ENCODE results near the gene BCL2L12.

BCL2L12 gene

DNA sequence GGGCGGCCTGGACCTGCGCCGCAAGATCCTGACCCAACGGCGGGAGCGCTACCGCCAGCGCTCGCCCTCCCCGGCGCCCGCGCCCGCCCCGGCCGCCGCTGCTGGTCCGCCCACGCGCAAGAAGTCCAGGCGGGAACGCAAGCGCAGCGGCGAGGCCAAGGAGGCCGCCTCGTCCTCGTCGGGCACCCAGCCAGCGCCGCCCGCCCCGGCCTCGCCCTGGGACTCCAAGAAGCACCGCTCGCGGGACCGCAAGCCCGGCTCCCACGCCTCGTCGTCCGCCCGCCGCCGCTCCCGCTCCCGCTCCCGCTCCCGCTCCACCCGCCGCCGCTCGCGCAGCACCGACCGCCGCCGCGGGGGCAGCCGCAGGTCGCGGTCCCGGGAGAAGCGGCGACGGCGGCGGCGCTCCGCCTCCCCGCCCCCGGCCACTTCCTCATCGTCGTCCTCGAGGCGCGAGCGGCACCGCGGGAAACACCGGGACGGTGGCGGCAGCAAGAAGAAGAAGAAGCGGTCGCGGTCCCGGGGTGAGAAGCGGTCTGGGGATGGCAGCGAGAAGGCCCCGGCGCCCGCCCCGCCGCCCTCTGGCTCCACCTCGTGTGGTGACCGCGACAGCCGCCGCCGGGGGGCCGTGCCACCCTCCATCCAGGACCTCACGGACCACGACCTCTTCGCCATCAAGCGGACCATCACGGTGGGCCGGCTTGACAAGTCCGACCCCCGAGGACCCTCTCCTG, 13.7 kb upstream of the BCL2L12 start:
- Histone ChIP-seq H3K27me3 (replicated peaks; ENCODE audit: insufficient read depth, low read length) (no peaks in the 10 kb centered on the region), H2AFZ (ENCODE audit: low read length) (no peak overlapping the region)
- DNase-seq: no peak

DNA sequence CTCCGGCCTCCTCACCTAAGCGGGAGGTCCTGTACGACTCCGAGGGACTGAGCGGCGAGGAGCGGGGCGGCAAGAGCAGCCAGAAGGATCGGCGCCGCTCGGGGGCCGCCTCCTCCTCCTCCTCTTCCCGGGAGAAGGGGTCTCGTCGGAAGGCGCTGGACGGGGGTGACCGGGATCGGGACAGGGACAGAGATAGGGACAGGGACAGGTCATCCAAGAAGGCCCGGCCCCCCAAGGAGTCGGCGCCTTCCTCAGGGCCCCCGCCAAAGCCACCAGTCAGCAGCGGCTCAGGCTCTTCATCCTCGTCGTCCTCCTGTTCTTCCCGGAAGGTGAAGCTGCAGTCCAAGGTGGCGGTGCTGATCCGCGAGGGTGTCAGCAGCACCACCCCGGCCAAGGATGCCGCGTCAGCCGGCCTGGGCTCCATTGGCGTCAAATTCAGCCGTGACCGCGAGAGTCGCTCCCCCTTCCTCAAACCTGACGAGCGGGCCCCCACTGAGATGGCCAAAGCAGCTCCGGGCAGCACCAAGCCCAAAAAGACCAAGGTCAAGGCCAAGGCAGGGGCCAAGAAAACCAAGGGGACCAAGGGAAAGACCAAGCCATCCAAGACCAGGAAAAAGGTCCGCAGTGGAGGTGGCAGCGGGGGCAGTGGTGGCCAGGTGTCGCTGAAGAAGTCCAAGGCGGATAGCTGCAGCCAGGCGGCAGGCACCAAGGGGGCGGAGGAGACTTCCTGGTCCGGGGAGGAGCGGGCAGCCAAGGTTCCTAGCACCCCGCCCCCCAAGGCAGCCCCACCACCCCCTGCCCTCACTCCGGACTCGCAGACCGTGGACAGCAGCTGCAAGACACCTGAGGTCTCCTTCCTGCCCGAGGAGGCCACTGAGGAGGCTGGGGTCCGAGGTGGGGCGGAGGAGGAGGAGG, 12.9 kb upstream of the BCL2L12 start:
- no peak for DNase-seq
- Histone ChIP-seq H3K79me2 (ENCODE audit: low read length) (peaks cover 20% of the 10 kb centered on the region), H3K9ac (ENCODE audit: low read length) (no peak overlapping the region), H3K9me3 (replicated peaks; ENCODE audit: insufficient read depth, low read length) (no peaks in the 10 kb centered on the region), H3K36me3 (replicated peaks; ENCODE audit: insufficient read depth, low read length) (no peaks in the 10 kb centered on the region; the same call in 1 of the 2 replicates), H2AFZ (ENCODE audit: low read length) (no peak overlapping the region), H3F3A (ENCODE audit: insufficient read depth, low read length) (no peaks in the 10 kb centered on the region), H3K4me1 (ENCODE audit: low read length) (no peaks in the 10 kb centered on the region), H3K27ac (ENCODE audit: low read length) (no peak overlapping the region), H3K9me2 (replicated peaks; ENCODE audit: insufficient read depth, low read length) (no peaks in the 10 kb centered on the region), H4K20me1 (ENCODE audit: insufficient read depth, low read length) (no peaks in the 10 kb centered on the region), H3K4me2 (ENCODE audit: low read depth, low read length) (no peak overlapping the region), H3K27me3 (replicated peaks; ENCODE audit: insufficient read depth, low read length) (no peaks in the 10 kb centered on the region), H3K4me3 (ENCODE audit: low read length) (no peak overlapping the region)
- no peak for TF ChIP-seq EZH2phosphoT487 (IDR thresholded peaks at IDR 0.05; ENCODE audit: low read length)
- TF ChIP-seq, protein P1, sequence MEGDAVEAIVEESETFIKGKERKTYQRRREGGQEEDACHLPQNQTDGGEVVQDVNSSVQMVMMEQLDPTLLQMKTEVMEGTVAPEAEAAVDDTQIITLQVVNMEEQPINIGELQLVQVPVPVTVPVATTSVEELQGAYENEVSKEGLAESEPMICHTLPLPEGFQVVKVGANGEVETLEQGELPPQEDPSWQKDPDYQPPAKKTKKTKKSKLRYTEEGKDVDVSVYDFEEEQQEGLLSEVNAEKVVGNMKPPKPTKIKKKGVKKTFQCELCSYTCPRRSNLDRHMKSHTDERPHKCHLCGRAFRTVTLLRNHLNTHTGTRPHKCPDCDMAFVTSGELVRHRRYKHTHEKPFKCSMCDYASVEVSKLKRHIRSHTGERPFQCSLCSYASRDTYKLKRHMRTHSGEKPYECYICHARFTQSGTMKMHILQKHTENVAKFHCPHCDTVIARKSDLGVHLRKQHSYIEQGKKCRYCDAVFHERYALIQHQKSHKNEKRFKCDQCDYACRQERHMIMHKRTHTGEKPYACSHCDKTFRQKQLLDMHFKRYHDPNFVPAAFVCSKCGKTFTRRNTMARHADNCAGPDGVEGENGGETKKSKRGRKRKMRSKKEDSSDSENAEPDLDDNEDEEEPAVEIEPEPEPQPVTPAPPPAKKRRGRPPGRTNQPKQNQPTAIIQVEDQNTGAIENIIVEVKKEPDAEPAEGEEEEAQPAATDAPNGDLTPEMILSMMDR (IDR thresholded peaks at IDR 0.05; ENCODE audit: low read length): no peak
- no peak for TF ChIP-seq EZH2 (optimal IDR thresholded peaks at IDR 0.05; ENCODE audit: low read depth, low read length)

More for the DNA sequence above, 13.7 kb upstream of the BCL2L12 start:
- H3K27ac ChIP-seq (ENCODE audit: low read length): no peak overlapping the region
- H3K79me2 ChIP-seq (ENCODE audit: low read length): peaks cover 25% of the 10 kb centered on the region
- no peaks in the 10 kb centered on the region; the same call in 1 of the 2 replicates for H3K36me3 ChIP-seq (replicated peaks; ENCODE audit: insufficient read depth, low read length)
- no peaks in the 10 kb centered on the region for H3K9me3 ChIP-seq (replicated peaks; ENCODE audit: insufficient read depth, low read length)
- no peaks in the 10 kb centered on the region for H4K20me1 ChIP-seq (ENCODE audit: insufficient read depth, low read length)
- TF ChIP-seq, protein P1 (IDR thresholded peaks at IDR 0.05; ENCODE audit: low read length): no peak
- no peak for TF ChIP-seq EZH2phosphoT487 (IDR thresholded peaks at IDR 0.05; ENCODE audit: low read length)
- TF ChIP-seq EZH2 (optimal IDR thresholded peaks at IDR 0.05; ENCODE audit: low read depth, low read length): no peak
- no peak overlapping the region for H3K9ac ChIP-seq (ENCODE audit: low read length)
- no peaks in the 10 kb centered on the region for H3K4me1 ChIP-seq (ENCODE audit: low read length)
- no peak overlapping the region for H3K4me3 ChIP-seq (ENCODE audit: low read length)
- no peak overlapping the region for H3K4me2 ChIP-seq (ENCODE audit: low read depth, low read length)
- H3K9me2 ChIP-seq (replicated peaks; ENCODE audit: insufficient read depth, low read length): no peaks in the 10 kb centered on the region
- no peaks in the 10 kb centered on the region for H3F3A ChIP-seq (ENCODE audit: insufficient read depth, low read length)

DNA sequence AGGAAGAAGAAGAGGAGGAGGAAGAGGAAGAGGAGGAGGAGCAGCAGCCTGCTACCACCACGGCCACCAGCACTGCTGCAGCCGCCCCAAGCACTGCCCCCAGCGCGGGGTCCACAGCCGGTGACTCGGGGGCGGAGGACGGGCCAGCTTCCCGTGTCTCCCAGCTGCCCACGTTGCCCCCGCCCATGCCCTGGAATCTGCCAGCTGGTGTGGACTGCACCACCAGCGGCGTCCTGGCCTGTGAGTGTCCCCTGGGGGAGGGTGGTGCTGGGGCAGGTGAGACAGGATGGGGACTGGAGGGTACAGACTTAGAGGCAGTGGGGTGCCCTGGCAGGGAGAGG, 12.3 kb upstream of the BCL2L12 start:
- H3K27ac ChIP-seq (ENCODE audit: low read length): no peak overlapping the region
- H3K79me2 ChIP-seq (ENCODE audit: low read length): peaks cover 20% of the 10 kb centered on the region
- no peaks in the 10 kb centered on the region for H3K4me1 ChIP-seq (ENCODE audit: low read length)
- H3K36me3 ChIP-seq (replicated peaks; ENCODE audit: insufficient read depth, low read length): no peaks in the 10 kb centered on the region; the same call in 1 of the 2 replicates
- H3K9ac ChIP-seq (ENCODE audit: low read length): no peak overlapping the region
- no peaks in the 10 kb centered on the region for H4K20me1 ChIP-seq (ENCODE audit: insufficient read depth, low read length)
- H3K27me3 ChIP-seq (replicated peaks; ENCODE audit: insufficient read depth, low read length): no peaks in the 10 kb centered on the region
- H3K4me3 ChIP-seq (ENCODE audit: low read length): no peak overlapping the region
- H3K9me2 ChIP-seq (replicated peaks; ENCODE audit: insufficient read depth, low read length): no peaks in the 10 kb centered on the region
- H3F3A ChIP-seq (ENCODE audit: insufficient read depth, low read length): no peaks in the 10 kb centered on the region
- TF ChIP-seq EZH2 (optimal IDR thresholded peaks at IDR 0.05; ENCODE audit: low read depth, low read length): no peak
- no peak for TF ChIP-seq EZH2phosphoT487 (IDR thresholded peaks at IDR 0.05; ENCODE audit: low read length)
- TF ChIP-seq, protein P1 (IDR thresholded peaks at IDR 0.05; ENCODE audit: low read length): no peak
- no peaks in the 10 kb centered on the region for H3K9me3 ChIP-seq (replicated peaks; ENCODE audit: insufficient read depth, low read length)
- no peak overlapping the region for H2AFZ ChIP-seq (ENCODE audit: low read length)
- no peak overlapping the region for H3K4me2 ChIP-seq (ENCODE audit: low read depth, low read length)
- no peak for DNase-seq

Measured in MM.1S (cell line).